Upper lobe of left lung (tissue), 4 donors: ENCODE results near the gene MB.

Experiments
- POLR2A ChIP-seq, 4 donors: fragments of 450-650 bp; IDR thresholded peaks; one replicate each; pipeline ENCODE4 v1.5.1; 2016 to 2017; ENCODE audit warnings: antibody characterized with exemption in 4 of 4, mild to moderate bottlenecking in 2 of 4
- POLR2AphosphoS5 ChIP-seq, 2 donors: sonication (generic); formaldehyde crosslinking; IDR thresholded peaks; one replicate each; pipeline ENCODE4 v1.5.1; 2017; ENCODE audit warnings: antibody characterized with exemption in 2 of 2

DNA sequence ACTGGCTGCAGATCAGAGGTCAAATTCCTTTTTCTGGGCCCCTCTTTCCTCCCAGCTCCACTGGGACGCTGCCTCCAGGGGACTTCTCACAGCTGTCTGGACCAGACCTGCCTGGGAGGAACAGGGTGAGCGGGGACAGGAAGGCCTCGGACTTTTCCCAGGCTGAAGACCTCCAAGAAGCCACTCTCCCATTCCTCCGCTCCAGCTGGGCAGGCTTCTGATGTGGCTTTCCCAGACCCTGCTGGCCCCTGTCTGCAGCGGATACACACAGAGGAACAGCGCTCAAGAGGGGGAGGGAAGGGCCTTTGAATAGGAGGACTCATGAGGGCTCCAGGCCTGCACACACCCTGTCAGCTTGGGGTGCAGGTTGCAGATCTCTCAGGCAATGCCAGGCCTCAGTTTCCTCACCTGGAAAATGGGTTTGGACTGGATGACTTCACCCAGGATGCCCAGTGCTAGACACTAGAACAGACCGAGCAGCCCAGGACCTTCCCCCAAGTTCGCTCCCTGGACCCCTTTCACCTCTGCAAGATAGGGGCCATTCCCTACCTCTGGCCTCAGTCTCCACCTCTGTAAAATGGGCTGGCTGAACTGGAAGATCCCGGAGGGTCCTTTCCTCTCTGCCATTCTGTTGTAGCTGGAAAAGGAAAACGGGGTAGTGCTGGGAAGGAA, 36.6 kb downstream of the MB start:
- TF ChIP-seq POLR2AphosphoS5 (IDR thresholded peaks at IDR 0.05) = no peak
- TF ChIP-seq POLR2A (IDR thresholded peaks at IDR 0.05) = no peak
